Measurements from ENCODE around the gene MS4A10.
A peak's percentile ranks its signal among the peaks of the same experiment; 100 is the strongest.

MS4A10 gene

DNA sequence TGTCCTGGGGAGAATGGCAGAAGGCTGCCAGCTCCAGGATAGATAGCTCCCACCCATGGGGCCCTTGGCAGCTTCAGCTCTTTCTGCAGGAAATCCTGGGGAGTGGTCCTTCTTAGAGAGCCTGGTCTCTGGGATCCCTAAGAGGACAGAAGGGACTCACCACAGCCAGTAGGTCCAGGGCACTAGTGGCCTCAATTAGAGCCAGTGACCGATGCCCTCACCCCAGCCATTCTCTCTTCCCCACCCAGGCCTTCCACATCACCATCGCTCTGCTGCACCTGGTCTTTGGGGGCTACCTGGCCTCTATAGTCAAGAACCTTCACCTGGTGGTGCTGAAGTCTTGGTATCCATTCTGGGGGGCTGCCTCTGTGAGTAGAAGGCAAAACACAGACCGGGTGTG is 5.6 kb downstream of the MS4A10 start:
- no peaks in the 10 kb centered on the region for H3K9me3 Mint-ChIP-seq
- no peak overlapping the region for H3K4me3 Mint-ChIP-seq
- ATAC-seq: no peak
- no peaks in the 10 kb centered on the region for H3K36me3 Mint-ChIP-seq
- H3K27me3 Mint-ChIP-seq: no peaks in the 10 kb centered on the region
- H3K27ac Mint-ChIP-seq: no peak overlapping the region
- no peaks in the 10 kb centered on the region for H3K4me1 Mint-ChIP-seq

GRCh38 chr11:60791153-60791933 is 6.2 kb downstream of the MS4A10 start:
- no peak for ATAC-seq
- Mint-ChIP-seq H3K4me3 (no peak overlapping the region), H3K4me1 (no peaks in the 10 kb centered on the region), H3K9me3 (no peaks in the 10 kb centered on the region), H3K36me3 (no peaks in the 10 kb centered on the region), H3K27ac (no peak overlapping the region), H3K27me3 (no peaks in the 10 kb centered on the region)

DNA sequence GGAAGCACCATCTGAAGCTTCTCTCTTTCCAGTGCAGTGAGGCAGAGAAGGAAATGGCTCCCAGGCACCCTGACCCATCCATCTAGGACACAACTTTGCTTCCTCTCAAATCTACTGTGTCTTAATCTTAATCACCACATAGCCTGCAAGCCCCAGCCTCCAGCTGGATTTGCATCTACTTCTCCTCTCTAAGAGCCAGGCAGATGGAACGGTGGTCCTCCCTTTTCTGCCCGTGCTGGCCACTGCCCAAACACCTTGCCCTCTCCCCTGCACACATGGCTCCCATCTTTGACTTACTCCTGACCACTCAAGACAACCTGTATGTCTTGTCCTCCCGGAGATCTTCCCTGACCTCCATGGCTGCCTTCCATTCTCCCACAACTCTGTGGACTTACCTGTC is 7.4 kb downstream of the MS4A10 start:
- Mint-ChIP-seq H3K36me3 (no peaks in the 10 kb centered on the region), H3K9me3 (no peaks in the 10 kb centered on the region), H3K27me3 (no peaks in the 10 kb centered on the region), H3K4me3 (no peak overlapping the region), H3K4me1 (no peaks in the 10 kb centered on the region), H3K27ac (no peak overlapping the region)
- no peak for ATAC-seq

DNA sequence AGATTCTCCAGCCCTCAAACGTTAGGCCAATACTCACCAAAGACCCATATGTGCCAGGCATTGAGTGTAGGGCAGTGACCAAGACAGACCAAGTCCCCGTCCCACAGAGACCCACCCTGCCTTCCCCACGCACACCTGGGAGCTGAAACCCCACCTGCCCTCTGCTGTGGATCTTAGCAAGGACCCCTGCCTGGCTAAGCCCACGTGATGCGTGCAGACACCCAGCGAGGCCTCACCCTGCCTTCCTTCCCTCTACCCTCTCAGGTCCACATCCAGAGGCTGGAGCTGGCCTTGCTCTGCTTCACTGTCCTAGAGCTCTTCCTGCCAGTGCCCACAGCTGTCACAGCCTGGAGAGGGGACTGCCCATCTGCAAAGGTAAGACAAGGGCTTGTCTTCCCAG is 10.2 kb downstream of the MS4A10 start:
- ATAC-seq: no peak
- no peaks in the 10 kb centered on the region for H3K36me3 Mint-ChIP-seq
- no peak overlapping the region for H3K27ac Mint-ChIP-seq
- no peaks in the 10 kb centered on the region for H3K9me3 Mint-ChIP-seq
- peaks cover 8% of the 10 kb centered on the region for H3K27me3 Mint-ChIP-seq
- H3K4me1 Mint-ChIP-seq: no peaks in the 10 kb centered on the region
- H3K4me3 Mint-ChIP-seq: no peak overlapping the region

GRCh38 chr11:60797846-60798630 is 12.9 kb downstream of the MS4A10 start:
- H3K27me3 Mint-ChIP-seq: peaks cover 21% of the 10 kb centered on the region
- H3K4me3 Mint-ChIP-seq: no peak overlapping the region
- H3K9me3 Mint-ChIP-seq: no peaks in the 10 kb centered on the region

DNA sequence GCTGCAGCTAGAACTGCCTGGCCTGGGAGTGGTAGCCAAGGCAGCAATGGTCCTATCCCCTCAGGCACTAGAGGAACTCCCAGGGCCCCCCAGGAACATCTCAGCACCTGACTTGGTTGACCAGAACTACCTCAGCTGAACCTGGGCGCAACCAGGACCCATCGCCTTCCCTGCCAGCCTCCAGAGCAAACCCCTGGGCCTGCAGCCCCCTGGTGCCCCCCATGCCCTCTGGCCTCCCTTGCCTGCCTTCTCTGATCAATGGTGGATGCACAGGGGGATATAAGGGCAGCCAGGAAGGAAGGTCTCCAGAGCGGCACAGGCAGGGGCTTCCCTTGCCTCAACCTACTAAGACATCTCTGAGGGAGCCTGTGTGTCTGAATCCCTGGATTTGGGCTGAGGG is 13.5 kb downstream of the MS4A10 start:
- H3K27ac Mint-ChIP-seq: no peak overlapping the region
- ATAC-seq: no peak
- H3K4me3 Mint-ChIP-seq: no peak overlapping the region
- no peaks in the 10 kb centered on the region for H3K9me3 Mint-ChIP-seq
- H3K27me3 Mint-ChIP-seq: peaks cover 22% of the 10 kb centered on the region
- no peaks in the 10 kb centered on the region for H3K4me1 Mint-ChIP-seq
- H3K36me3 Mint-ChIP-seq: no peaks in the 10 kb centered on the region

More at GRCh38 chr11:60797846-60798630, 12.9 kb downstream of the MS4A10 start:
- H3K27ac Mint-ChIP-seq: no peak overlapping the region
- no peak for ATAC-seq
- no peaks in the 10 kb centered on the region for H3K4me1 Mint-ChIP-seq
- no peaks in the 10 kb centered on the region for H3K36me3 Mint-ChIP-seq

- Mint-ChIP-seq H3K36me3 (no peaks in the 10 kb centered on the region), H3K4me1 (no peaks in the 10 kb centered on the region), H3K9me3 (no peaks in the 10 kb centered on the region), H3K27ac (no peak overlapping the region), H3K27me3 (peaks cover 33% of the 10 kb centered on the region), H3K4me3 (no peak overlapping the region)
- ATAC-seq: no peak
Observed at GRCh38 chr11:60801194-60801593, 16.1 kb downstream of the MS4A10 start.

DNA sequence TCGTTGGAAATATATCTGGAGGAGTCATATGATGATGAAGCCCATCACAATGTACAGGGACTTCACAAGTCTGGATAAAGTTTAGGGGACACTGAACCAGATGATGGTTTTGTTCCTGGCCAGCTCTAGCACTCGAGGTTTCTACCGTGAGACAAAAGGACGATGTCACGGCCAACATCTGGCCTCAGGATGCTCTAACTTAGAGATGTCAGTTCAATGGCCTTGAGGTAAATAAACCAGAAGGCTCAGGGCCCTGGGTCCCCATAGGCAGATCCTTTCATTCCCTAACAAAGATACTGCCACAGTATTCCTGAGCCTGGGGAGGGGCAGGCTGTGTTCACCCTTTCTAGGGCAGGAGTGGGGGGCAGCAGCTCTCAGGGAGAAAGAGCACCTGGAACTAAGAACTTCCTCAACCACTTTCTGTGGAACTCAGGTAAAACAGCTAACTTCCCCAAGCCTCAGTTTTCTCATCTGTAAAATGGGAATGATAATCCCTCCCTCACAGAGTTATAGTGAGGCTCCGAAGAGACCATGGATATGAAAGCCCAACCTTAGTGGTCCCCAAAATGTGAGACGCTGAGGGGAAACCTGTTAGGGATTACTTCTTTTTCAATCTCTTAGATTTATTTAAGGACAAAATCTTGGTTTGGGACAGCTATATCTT is 18.3 kb downstream of the MS4A10 start:
- Mint-ChIP-seq H3K4me3 (no peak overlapping the region), H3K27me3 (peaks cover 43% of the 10 kb centered on the region), H3K27ac (no peak overlapping the region), H3K36me3 (no peaks in the 10 kb centered on the region), H3K4me1 (no peaks in the 10 kb centered on the region), H3K9me3 (no peaks in the 10 kb centered on the region)
- no peak for ATAC-seq

GRCh38 chr11:60809249-60809648 is 24.1 kb downstream of the MS4A10 start:
- H3K27me3 Mint-ChIP-seq: peaks cover 57% of the 10 kb centered on the region
- H3K9me3 Mint-ChIP-seq: peaks cover 12% of the 10 kb centered on the region
- no peaks in the 10 kb centered on the region for H3K4me1 Mint-ChIP-seq
- H3K27ac Mint-ChIP-seq: no peak overlapping the region
- no peaks in the 10 kb centered on the region for H3K36me3 Mint-ChIP-seq
- H3K4me3 Mint-ChIP-seq: no peak overlapping the region
- ATAC-seq: no peak

- ATAC-seq: no peak
- Mint-ChIP-seq H3K4me3 (no peak overlapping the region), H3K27me3 (peaks cover 57% of the 10 kb centered on the region), H3K36me3 (no peaks in the 10 kb centered on the region), H3K4me1 (no peaks in the 10 kb centered on the region), H3K27ac (no peak overlapping the region), H3K9me3 (peaks cover 12% of the 10 kb centered on the region)
Observed at GRCh38 chr11:60809691-60810090, 24.6 kb downstream of the MS4A10 start.

- Mint-ChIP-seq H3K27me3 (peaks cover 56% of the 10 kb centered on the region), H3K36me3 (no peaks in the 10 kb centered on the region), H3K27ac (no peak overlapping the region), H3K9me3 (peaks cover 12% of the 10 kb centered on the region), H3K4me1 (no peaks in the 10 kb centered on the region), H3K4me3 (no peak overlapping the region)
- no peak for ATAC-seq
Observed at GRCh38 chr11:60810151-60810550, 25.0 kb downstream of the MS4A10 start.

GRCh38 chr11:60810569-60810968 is 25.4 kb downstream of the MS4A10 start:
- Mint-ChIP-seq H3K4me1 (no peaks in the 10 kb centered on the region), H3K27me3 (peaks cover 52% of the 10 kb centered on the region), H3K36me3 (no peaks in the 10 kb centered on the region), H3K4me3 (no peak overlapping the region), H3K9me3 (peaks cover 12% of the 10 kb centered on the region), H3K27ac (no peak overlapping the region)
- ATAC-seq: no peak

DNA sequence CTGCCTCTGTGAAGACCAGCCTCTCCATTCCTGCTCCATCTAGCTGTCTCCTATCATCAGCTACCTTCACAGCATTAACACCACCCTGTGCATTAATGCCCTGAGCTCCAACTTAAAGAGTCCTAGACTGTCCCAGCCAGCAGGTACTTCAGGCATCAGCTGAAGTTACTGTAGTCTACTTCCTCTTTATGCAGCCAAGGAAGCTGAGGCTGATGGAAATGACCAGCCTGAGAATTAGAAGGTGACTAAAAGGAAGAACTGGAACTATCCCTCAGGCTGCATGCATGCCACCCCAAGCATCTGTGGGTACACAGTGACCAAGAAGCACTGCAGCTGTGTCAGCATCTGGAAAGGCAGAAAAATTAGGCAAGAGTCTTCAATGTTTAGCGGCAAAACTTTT is 28.2 kb downstream of the MS4A10 start:
- ATAC-seq: peak; percentile 50
- peaks cover 12% of the 10 kb centered on the region for H3K9me3 Mint-ChIP-seq
- no peaks in the 10 kb centered on the region for H3K36me3 Mint-ChIP-seq
- H3K4me3 Mint-ChIP-seq: no peak overlapping the region
- no peaks in the 10 kb centered on the region for H3K4me1 Mint-ChIP-seq
- no peak overlapping the region for H3K27ac Mint-ChIP-seq
- H3K27me3 Mint-ChIP-seq: peaks cover 34% of the 10 kb centered on the region

DNA sequence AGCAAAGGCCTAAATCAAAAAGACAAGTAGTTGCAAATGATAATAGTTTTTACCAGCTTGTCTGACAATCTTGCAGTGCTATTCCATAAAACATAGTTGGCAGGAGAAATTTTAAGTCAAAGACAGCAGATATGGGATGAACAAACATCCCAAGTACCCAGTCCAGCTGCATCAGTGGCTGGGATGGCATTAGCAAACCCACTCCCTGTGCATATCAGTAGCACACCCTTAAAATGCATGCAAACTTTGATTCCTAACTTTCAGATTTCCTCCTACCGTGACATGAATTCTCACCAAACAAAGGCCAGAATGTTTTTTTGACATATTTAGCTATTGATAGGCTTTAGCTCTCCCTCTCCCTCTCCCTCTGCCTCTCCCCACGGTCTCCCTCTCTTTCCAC is 29.0 kb downstream of the MS4A10 start:
- no peaks in the 10 kb centered on the region for H3K36me3 Mint-ChIP-seq
- peaks cover 32% of the 10 kb centered on the region for H3K27me3 Mint-ChIP-seq
- H3K27ac Mint-ChIP-seq: no peak overlapping the region
- H3K4me1 Mint-ChIP-seq: no peaks in the 10 kb centered on the region
- H3K9me3 Mint-ChIP-seq: peaks cover 12% of the 10 kb centered on the region
- no peak for ATAC-seq
- no peak overlapping the region for H3K4me3 Mint-ChIP-seq

- H3K4me3 Mint-ChIP-seq: no peak overlapping the region
Observed at GRCh38 chr11:60816590-60817157, 31.5 kb downstream of the MS4A10 start.

More at GRCh38 chr11:60816590-60817157, 31.5 kb downstream of the MS4A10 start:
- H3K27ac Mint-ChIP-seq: no peak overlapping the region
- no peak for ATAC-seq
- peaks cover 12% of the 10 kb centered on the region for H3K9me3 Mint-ChIP-seq
- H3K36me3 Mint-ChIP-seq: no peaks in the 10 kb centered on the region
- peaks cover 15% of the 10 kb centered on the region for H3K27me3 Mint-ChIP-seq
- H3K4me1 Mint-ChIP-seq: no peaks in the 10 kb centered on the region
